Measurements from ENCODE around the gene ESX1.

DNA sequence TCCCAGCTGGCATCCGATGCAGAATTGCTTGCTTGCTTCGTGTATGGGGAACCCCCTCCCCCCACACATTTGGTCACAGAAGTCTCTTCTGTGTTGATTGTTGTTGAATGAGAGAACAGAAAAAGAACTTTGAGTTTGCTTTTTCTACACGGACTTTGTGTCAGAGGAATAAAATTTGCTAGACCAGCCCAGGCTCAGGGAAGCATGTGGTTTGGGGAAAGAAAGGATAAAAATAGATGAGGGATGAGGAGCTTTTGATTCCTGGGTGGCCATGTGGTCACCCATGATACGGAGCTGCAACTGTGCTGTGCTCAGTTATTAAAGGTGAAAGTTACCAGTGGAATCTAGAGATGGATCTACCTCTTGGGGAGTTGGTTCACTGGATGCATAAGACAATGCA is 34.2 kb upstream of the ESX1 start:
- no peak for TF ChIP-seq POLR2AphosphoS5 (IDR thresholded peaks at IDR 0.05)
- no peak for TF ChIP-seq CTCF (IDR thresholded peaks at IDR 0.05)
